GM18517 (cell line): Measurements from ENCODE around the gene HSD17B4.
"Not testable (repeated sequence)": the region's sequence is repeated elsewhere in the genome, so short reads cannot be mapped to it uniquely, and the experiment has no call there.

ENCODE experiments used
- ATAC-seq: cut with Tn5 transposase; IDR thresholded peaks from one replicate; pipeline ENCODE4 v1.9.1; 2021; ENCODE audit warnings: mild to moderate bottlenecking, moderate library complexity; ENCODE audit not compliant: unreplicated experiment

The HSD17B4 gene, protein sequence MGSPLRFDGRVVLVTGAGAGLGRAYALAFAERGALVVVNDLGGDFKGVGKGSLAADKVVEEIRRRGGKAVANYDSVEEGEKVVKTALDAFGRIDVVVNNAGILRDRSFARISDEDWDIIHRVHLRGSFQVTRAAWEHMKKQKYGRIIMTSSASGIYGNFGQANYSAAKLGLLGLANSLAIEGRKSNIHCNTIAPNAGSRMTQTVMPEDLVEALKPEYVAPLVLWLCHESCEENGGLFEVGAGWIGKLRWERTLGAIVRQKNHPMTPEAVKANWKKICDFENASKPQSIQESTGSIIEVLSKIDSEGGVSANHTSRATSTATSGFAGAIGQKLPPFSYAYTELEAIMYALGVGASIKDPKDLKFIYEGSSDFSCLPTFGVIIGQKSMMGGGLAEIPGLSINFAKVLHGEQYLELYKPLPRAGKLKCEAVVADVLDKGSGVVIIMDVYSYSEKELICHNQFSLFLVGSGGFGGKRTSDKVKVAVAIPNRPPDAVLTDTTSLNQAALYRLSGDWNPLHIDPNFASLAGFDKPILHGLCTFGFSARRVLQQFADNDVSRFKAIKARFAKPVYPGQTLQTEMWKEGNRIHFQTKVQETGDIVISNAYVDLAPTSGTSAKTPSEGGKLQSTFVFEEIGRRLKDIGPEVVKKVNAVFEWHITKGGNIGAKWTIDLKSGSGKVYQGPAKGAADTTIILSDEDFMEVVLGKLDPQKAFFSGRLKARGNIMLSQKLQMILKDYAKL

DNA sequence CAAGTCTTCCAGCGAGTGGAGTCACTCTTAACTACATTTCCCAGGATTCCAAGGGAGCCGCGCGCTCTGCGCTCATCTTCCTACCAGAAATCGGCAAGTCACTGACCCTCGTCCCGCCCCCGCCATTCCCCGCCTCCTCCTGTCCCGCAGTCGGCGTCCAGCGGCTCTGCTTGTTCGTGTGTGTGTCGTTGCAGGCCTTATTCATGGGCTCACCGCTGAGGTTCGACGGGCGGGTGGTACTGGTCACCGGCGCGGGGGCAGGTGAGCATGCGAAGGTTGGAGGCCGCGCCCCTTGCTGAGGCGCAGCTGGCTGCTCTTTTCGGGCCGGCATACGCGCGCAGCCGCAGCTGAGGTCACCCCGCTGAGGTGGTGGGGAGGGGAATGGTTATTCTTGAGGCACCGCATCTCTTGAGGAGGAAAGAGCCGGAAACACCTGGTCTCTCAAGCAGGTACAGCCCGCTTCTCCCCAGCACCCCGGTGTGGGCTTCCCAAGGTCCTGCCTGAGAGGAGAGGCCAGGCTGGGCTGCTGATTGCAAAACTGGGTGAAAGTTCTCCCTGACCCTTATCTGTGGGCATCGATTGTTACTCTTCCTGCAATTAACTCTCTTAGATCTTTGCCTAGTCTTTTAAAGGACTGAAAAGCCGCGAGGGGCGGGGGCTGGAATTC is at the start of gene HSD17B4:
Gene HSD17B4 (plus strand): TSS at position 125 of the 667 bp plus-strand sequence. CDS start 79 bp downstream, at position 204.
- peak; percentile 95 for ATAC-seq

DNA sequence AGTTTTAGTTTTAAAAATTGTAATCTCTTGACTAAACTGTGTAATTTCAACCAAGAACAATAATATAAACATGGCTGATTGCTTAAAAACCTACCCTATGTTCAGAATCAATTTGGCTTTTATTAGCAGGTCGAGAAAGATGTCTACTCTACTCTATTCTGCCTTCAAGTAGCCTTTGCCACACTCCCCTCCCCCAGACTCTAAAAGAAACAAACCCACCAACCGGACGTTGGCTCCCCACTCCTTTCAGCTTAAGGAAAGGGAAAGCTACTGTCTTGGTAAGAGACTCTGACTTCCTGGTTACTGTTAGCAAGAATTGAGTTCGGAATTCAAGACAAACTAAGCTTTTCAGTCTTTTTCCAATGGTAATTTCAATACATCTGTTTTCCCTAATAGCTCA is 49.7 kb upstream of the HSD17B4 start:
- ATAC-seq: no peak

DNA sequence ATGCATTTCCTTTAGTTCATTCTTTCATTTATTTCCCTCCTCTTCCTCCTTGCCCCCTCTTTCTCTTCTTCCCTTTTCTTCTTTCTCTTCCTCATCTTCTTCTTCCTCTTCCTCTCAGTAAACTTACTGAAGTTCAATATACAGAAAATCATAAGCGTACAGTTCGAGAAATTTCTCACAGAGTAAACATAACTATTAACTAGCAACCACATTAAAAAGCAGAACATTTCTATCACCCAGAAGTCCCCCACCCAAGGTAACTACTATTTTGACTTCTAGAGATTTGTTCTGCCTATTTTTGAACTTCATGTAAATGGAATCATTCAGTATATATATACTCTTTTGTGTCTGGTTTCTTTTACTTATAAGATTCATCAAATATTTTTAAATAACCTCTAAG is 48.3 kb upstream of the HSD17B4 start:
- ATAC-seq: no peak

DNA sequence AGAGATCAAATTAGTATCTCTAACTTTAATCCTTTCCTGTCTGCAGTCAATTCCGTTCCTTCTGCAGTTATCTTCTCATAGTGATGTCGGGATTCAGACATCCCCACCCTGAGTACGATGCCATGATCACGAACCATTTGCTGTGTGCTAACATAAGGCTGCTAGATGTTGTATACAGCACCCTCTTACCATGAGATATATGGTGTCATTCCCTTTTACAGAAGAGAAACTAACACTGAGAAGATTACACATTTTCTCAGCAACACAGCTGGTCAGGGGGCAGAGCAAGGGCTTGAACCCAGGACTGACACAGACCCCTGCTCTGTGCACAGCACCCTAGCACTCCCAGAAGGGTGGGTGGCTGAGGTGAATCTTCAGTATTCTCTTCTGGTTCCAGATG is 46.9 kb upstream of the HSD17B4 start:
- no peak for ATAC-seq

DNA sequence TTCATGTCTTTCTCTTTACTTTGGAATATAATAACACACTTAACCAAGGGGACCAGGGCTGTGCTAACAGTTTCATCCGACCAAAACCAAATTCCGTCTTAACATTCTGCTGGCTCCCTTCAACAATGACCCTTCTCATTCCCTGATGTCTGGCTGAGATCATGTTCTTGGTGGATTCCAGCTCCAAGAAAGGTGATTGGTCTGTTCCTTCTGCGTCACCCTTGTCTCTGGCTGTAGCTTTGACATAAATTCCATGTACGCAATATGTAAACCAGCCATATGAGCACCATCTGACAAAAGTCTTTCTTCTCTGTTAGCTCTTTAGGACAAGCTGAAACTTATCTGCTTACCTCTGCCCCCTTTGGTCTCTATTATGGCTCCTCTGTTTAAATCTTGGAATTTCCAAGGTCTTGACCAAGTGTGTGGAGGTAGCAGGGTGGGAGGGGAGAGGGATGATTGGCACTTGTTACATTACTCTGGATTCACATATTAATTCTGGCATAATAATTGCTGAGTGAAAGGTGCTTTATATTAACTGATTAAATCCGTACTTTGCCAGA is 45.7 kb upstream of the HSD17B4 start:
- no peak for ATAC-seq

DNA sequence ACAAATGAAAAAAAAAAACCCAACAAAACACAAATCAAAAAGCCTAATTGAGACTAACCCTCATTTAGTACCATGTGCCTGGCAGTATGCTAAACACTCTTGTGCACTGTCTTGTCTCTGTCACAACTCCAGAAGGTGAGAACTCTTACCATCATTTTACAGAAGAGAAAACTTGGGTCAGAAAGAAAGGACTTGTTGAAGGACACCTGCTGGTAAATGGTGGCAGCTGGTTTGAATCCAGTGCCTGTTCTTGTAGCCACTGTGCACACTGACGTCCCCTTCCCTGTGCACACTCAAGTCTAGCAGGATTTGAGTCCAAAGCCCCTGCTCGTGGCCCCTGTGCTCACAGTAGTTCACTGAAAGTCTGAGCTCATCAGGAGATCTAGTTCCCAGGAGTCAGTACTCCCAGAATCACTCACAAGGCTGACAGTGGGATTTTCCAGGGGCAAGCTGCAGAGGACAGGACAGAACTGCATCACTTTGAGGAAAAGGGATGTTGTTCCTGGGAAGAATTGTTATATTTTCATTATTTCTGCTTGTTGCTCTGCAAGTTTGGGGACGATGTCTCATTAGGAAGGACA is 43.0 kb upstream of the HSD17B4 start:
- ATAC-seq: peak; percentile 54

DNA sequence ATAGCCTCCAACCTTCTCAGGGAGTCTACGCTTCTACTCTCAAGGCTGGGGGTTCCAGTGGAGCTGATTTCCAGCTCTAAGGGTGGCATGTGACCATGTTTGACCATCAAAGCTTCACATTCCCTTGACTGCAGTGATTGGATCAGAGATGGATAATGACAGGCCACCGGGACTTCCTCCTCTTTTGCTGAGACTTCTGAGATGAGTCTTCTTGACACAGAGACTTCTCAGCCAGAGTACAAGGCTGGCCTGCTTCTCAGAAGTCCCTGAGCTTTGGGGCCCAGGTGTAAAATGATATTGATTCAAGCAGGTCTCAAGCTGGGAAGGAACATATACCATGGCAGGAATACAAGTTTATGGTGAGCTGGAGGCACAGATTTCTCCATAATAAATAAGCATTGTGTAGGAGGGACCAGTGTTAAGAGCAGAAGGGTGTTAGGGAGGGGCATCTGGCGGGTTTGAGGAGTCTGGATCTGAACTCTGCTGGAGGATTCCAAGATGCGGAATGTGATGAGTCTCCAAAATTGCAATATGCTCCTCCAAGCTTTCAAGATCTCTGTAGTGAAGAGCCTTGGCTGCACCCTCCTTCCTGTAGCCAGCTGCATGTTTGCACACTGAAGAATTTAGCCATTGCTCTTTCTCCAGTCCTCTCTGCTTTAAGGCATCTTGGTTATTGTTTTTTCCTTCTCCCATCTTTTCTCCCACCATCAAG is 41.7 kb upstream of the HSD17B4 start:
- ATAC-seq: no peak

DNA sequence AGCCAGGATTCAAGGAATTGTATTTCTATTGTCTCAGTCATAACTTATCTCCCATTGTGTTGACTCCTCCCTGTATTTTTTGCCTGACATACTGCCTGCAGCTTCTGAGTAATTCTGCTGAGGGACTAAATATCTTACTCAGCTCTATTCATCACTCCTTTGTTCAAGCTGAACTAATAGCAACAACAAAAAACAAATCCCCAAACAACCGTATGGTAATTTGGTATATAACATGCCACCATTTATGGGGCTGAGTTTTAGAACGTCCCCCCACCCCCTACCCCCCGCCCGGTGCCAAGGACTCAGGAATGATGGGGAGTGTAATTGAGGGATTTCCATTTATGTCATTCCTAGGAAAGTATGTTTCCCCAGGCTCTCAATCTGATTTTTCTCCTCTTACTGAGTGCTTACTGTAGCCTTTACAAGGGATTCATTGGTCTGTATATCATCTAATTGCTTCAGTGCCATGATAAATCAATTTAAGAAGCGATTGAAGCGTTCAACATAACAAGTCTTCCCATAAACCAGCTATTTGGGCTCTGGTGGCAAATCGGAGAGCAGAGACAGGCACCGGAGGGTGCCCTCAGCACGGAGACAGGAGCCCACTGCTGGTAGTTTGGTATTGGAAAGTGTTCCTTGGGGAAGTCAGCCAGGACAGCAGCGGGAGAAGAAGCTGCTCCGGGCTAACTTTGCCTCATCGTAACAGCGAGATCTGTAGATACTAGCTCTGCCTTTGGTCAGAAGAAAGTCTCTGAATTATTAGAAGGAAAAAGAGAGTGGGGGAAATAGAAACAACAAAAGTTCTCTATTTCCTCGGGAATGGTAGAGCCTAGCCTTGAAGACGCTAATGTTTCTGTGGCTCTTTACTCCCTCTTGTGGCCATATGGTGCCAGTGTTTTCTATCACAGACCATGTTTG is 40.7 kb upstream of the HSD17B4 start:
- peak; percentile 76 for ATAC-seq

DNA sequence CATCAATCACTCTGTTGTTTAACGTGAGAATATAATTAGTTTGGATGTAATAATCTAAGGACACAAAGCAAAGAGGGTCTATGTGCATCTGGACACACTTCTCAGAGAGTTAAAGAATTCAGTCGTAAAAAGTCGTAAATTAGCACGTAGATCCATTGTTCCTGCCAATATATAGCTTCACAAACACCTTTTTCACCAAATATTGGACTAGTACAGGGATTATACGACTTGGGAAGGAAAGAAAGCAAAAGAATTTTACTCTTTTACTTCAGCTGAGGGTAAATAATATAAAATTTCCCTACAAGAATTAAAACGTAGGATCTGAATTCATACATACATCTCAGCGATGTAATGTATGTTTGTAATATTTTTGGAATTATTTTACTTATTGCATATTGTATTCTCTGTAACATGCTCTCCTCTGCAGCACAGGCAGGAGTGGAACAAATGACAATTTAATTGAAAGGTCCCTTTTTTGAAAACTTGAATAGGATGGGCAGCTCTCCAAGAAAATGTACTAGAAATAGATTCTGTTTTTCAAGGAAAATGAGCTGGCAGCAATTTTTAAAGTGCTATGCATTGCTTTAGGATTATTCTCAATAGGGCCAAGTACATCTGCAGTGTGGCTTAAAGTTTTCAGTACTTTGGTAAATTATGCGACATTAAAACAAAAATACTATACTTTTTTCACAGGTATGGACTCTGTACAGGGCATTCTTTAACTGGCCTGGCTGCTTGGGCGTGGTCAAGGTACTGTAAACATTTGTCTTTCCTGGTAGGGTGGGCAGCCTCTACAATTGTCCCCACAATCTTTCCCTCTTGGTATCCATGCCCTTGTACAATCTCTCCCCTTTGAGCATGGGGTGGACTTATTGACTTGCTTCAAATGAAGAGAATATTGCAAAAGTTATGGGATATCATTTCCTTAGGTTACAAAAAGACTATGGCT is 39.7 kb upstream of the HSD17B4 start:
- no peak for ATAC-seq

DNA sequence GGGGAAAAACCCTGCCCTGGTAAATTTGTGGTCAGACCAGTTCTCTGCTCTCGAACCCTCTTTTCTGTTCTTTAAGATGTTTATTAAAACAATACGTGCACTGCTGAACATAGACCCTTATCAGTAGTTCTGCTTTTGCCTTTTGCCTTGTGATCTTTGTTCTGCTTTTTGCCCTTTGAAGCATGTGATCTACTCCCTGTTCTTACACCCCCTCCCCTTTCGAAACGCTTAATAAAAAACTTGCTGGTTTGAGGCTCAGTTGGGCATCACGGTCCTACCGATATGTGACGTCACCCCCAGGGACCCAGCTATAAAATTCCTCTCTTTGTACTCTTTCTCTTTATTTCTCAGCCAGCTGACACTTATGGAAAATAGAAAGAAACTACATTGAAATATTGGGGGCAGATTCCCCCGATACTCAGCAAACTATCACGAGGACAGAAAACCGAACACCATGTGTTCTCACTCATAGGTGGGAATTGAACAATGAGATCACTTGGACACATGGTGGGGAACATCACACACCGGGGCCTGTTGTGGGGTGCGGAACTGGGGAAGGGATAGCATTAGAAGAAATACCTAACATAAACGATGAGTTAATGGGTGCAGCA is 38.1 kb upstream of the HSD17B4 start:
- not testable (repeated sequence) for ATAC-seq

DNA sequence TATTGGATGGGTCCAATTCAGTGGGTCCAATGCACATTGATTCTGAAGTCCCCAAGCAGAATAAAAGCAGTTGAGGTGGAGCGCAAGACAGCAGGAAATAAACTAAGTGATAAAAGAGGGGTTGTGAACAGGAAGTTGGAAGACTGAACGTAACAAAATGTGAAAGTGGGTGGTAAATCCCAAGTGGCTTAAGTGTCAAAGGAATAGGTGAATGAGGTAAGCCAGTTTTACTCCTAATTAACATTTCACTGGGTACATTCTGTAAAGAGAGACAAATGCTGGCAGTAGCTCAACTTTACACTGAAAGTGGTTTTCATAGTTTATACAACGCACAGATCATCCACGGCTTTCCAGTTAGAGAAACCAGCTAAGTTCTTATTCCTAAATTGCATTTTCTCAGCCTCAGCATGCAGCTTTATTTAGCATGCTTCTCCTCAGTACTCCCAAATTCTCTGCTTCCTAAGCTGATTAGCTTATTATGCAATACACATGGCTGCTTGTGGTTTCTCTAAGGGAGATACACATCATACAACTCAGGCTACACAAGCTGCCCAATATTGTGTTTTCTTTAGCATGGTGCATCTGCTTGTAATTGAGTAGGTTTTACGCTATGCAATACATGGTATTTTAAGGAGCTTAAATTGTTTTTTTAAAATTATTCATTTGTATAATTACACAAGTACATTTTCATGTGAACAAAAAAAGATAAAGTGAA is 34.2 kb upstream of the HSD17B4 start:
- ATAC-seq: no peak

DNA sequence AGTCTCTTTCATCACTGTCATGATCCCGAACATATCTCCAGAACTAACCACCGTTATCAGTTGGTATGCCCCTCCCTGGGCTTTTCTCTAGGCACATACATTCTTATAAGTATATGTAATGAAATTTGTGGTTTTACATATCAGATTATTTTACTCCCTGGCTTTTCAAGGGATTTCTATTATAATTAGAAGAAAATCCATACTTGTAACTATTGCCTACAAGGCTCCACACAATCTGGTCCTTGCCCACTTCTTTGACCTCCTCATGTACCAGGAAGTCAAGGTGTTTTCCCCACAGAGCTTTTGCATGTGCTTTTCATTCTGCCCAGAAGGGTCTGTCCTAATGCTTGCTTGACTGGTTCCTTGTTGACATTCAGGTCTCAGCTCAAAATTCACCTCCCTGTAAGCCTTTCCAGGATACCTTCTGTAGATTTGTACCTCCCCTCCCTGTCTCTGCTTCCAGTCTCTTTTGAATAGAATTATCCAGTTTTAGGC is 33.6 kb upstream of the HSD17B4 start:
- peak; percentile 53 for ATAC-seq

DNA sequence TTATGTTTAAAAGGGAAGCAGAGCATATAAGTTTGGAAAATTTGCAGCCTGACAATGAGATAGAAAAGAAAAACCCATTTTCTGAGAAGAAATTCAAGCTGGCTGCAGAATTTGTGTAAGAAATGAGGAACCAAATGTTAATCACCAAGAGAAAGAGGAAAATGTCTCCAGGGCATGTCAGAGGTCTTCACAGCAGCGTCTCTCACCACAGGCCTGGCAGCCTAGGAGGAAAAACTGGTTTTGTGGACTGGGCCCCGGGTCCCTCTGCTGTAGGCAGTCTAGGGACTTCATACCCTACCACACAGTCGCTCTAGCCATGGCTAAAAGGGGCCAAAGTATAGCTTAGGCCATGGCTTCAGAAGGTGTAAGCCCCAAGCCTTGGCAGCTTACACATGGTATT is 32.1 kb upstream of the HSD17B4 start:
- no peak for ATAC-seq

DNA sequence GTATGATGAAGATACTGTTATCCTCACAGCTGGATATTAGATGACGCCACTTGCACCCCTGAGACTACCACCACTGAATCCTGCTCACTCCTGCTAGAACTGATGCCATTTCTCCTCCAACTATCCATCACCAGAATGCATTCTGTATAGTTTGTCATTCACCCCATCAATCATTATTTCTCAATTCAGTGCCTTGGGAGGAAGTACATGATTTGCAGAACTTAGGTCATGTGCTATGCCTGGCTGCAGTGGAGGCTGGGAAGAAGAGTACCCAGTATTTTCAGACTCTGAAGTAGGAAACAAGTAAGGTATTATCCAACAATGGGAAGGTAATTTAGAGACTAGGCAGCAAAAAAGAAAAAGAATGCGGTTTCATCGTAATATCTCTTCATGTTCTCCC is 26.2 kb upstream of the HSD17B4 start:
- no peak for ATAC-seq

DNA sequence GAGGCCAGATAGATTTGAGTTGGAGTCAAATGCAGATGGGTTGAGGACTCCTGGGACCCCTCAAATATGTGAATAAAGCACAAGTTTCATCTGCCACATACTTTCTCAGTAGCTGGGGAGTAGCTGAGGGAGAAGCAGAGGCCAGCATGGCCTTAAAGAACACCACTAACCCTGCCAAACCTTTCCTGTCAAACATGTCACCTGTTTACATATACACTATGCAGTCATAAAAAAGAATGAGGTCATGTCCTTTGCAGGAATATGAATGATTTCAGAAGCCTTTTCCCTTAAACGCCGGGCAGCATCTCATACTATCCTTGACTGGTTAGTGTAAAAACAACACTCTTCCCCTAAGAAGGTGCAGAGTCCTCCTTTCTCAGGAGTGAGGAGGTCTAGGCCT is 25.2 kb upstream of the HSD17B4 start:
- ATAC-seq: no peak

DNA sequence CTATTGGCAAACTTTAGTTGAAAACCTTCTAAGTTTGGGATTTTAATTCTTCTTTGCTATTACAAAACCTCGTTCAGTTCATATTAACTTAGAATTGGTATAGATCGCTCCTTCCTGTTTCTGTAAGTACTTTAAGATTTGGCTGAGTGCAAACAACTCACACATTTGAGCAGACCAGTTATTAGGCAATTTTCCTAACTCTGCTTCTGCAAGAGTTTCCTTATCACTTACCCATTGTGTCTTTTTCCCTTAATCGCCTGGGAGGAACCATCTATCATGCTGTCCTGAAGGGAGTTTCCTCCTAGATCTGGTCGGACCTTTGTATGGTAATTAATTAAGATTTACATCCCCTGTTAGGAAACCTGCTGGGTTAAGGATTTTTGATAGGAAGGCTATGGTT is 24.7 kb upstream of the HSD17B4 start:
- ATAC-seq: not testable (repeated sequence)

DNA sequence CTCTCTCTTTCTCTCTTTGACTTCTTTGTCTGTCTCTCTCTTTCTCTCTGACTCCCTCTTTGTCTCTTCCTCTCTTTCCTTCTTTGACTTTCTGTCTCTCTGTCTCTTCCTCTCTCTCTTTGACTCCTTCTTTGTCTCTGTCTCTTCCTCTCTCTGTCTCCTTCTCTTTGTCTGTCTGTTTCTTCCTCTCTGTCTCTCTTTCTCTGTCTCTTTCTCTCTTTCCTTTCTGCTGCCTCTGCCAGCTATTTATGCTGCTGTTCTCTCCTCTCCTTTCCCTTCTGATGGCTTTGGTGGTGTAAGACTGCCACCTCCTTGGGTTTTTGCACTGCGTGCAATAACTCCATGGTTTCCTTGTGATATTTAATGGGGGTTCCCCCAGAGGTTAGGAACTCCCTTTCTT is 24.1 kb upstream of the HSD17B4 start:
- not testable (repeated sequence) for ATAC-seq
